GM21723 (cell line): Measurements from ENCODE around the gene ZNF610.

Experiments used
- ATAC-seq: cut with Tn5 transposase; IDR thresholded peaks from one replicate; pipeline ENCODE4 v1.9.1; 2021; ENCODE audit warnings: mild to moderate bottlenecking, moderate library complexity; ENCODE audit not compliant: unreplicated experiment

ZNF610 gene

GRCh38 chr19:52397310-52398080, 61.5 kb downstream of the ZNF610 start, which contains the start of gene ZNF528:
Gene ZNF528, plus strand, starts transcription at chr19:52397849. Its CDS starts 4,165 bp downstream, at chr19:52402014.
- peak; percentile 84 for ATAC-seq

- no peak for ATAC-seq
These were observed 62.0 kb downstream of the ZNF610 start for GRCh38 chr19:52398081-52398441.

- ATAC-seq, result no peak
These were observed 74.2 kb downstream of the ZNF610 start for GRCh38 chr19:52410276-52410675.

- ATAC-seq, result no peak
These were observed 79.7 kb downstream of the ZNF610 start for GRCh38 chr19:52415711-52416110.
